Suppressor macrophage (primary cell): ENCODE measurements around the gene KIAA1549.
A peak's percentile ranks its signal among the peaks of the same experiment; 100 is the strongest.

ENCODE experiments used
- DNase-seq, 4 experiments: peaks; one replicate each; pipeline ENCODE4 v3.0.0-alpha.2; 2020 to 2022

KIAA1549 gene

DNA sequence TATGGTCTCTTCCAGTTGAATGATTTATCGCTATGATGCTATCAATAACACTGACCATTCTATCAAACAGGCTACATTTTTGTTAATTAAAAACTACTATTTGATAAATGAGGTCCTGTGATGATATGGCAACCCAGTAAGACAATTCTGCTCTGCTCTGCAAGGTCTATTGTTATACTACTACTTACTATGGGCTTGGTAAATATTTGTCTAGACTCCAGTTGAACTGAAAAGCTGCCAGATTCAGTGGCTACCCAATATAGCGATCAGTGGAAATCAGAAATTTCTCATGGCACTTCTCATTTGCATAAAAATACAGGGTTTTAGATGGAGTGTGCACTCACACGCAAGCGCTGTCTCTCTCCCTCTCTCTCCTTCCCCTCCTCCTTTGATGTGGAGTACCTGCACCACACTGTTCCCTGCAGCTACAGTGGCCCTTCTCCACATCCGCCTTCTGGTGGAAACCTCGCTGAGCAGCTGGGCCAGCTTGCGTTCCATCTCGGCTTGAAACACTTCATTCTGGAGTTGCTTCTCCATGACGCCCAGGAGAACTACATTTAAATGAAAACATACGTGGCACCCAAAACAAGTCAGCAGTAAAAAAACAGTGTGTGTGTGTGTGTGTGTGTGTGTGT, 77.9 kb downstream of the KIAA1549 start:
- no peak for DNase-seq

DNA sequence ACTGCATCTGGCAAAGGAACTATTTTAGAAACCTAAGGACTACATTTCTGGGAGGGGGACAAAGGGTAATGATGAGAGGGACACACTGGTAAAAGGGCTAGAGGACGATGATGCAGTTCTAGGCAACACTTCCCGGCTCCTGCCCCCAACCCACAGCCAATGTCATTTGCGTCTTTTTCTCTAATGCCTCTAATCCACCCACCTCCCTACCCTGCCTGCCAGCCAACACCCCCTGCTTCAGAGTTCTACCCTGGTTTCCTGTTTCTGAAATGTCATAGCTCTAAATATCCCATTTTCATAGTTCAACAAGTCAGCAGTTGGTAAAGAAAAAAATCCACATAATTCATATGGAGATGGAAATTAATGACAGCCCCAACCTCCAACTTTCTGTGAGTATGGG, 79.0 kb downstream of the KIAA1549 start:
- no peak for DNase-seq

DNA sequence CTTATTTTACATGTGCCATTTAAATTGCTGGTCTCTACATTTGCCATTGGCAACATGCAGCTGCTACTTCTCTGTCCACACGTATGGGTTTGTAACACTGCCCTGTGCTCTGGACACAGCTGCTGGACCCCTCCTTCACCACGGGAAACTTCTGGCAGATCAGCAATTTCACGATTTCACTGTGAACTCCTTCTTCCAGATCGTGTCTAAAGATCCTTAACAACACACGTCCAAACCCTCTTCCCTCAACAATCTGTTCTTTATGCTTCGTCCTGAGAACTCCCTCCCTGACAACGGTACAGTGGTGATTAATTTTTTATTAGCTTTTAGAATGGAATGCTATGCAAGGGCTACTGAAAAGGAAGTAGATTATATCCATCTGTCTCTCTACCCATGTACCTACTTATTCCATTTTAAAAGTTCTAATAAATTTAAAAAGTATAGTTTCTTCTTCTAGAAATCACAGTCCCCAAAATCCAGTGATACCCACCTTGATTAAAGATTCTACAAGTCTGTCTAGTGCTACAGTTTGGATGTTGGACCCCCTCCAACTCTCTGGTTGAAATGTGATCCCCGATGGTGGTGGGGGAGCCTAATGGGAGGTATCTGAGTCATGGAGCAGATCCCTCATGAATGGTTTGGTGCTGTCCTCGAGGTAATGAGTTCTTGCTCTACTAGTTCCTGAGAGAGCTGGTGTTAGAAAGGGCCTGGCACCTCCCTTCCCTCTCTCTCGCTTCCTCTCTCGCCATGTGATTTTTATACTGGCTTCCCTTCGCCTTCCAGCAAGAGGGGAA, 81.0 kb downstream of the KIAA1549 start:
- peak in 1 of 4 experiments; percentile 3 for DNase-seq

DNA sequence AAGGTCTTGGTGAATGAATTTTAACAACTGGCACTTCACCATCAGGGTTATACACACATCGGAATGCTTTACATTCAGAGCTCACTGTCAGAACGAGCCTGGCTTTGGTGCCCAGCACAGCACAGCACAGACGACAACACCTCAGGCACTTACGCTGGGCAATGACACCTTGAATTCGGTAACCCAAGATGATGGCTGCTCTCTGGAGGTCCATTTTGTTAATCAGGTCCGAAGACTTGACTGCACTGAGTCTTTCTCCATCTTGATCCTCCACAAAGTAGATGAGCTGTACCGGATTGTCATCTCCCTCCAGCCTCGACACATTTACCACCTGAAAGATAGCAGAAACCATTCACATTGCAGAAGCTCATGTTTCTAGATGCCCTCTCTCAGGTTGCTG, 82.4 kb downstream of the KIAA1549 start:
- DNase-seq, result no peak

DNA sequence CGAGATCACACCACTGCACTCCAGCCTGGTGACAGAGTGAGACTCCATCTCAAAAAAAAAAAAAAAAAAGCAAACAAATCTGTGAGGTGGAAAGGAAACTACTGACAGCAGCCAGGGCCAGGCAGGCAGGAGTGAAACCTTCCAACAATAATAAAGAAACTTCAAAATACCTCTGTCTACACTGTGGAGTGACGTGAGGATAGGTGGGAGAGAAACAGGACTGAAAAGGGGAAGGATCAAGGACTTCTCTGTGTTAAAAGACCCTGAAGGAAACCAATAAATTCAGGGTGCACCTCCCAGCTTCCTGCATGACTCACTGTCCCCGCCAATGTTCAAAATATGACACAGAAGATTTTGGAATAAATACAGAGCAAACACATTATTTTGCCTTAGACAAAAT, 82.9 kb downstream of the KIAA1549 start:
- peak in 2 of 4 experiments; percentile 5 to 7 for DNase-seq

DNA sequence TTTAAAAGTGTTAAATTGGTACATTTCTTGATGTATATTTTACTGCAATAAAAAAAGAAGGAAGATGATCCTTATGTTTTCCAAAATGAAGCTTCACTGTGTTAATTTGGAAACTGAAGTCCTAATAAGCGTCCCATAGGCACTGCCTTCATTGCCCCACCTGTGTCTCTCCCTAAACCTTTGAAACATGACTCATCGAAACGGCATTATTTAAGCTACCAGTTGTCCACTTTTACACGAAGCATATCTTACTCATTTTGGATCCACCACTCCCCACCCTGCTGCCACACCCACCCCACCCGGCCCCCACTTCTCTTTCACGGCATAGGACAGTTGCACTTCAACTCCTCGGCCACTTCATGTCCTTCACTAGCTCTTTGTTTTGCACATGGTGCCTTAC, 85.5 kb downstream of the KIAA1549 start:
- no peak for DNase-seq

DNA sequence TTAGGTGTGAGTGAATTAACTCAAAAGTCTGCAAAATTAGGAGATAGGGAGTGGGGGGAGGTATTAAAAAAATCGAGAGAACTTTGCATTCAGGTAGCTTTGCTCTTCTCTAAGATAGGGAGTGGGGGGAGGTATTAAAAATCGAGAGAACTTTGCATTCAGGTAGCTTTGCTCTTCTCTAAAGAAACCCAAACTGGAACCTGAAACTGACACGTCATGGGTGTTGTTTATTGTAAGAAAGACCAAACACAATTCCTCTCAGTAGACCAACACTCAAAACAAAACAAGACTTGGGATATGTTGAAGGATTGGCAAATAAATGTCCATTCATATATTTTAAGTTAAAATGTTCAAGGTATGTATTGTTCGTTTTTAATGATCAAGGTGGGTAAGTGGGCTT, 87.9 kb downstream of the KIAA1549 start:
- DNase-seq, result no peak

DNA sequence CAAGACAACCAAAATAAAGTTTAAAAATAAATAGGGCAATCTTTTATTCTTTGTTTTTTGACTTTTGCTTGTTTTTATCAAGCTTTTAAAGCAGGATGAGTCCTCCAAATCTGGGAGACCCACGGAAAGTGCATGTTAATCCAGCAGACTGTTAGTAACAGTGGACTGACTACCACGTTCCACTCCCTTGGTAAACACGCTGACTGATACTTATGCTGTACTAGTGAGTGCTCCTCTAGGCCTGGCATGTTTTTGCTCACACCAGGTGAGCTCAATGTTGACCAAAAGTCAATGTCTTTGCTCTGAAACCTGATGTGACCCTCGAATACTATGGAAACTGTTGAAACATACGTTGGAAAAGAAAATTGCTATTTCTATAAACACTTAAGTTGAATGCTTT, 88.4 kb downstream of the KIAA1549 start:
- no peak for DNase-seq

DNA sequence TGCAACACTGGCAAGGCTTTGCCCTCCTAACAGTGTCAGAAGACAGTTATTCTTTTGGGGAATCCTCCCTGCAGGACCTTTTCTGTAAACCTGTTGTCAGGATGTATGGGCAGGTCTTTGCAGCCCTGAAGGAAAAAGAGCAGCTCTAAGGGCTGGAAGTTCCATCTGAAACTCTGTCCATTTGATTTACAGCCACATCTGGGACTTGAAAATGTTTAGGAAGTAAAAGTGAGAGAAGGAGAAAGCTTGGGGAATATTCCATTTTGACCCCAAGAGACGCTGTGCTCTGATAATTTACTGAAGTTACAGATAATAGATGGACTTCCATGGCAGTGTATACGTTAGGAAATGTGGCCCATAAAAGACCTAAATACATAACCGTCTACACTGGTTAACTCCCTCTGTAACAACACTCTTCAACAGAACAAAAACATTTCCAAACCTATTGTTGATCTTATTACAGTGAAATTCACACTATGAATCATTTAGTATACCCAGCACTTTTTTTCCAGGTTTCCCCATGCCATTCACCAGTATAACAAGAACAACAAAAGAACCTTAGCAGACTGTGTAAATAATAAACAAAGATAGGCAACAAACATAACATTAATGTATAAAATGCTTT, 89.1 kb downstream of the KIAA1549 start:
- no peak for DNase-seq

DNA sequence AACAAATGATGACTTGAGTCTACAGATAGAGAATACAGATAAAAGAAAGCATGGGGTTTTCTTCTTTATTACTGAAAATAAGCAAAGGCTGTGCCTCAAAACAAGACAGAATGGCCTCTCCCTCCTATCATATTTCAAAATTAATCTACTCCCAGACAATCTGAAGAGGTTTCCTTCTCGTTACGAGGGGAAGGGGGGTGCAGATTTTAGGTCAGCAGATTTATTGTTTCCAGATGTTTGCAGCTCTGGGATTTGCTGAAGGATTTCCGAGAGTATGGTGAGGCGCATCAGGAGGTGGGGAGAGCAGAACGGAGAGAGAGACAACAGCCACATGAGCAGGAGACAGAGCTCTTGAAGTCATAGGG, 89.8 kb downstream of the KIAA1549 start:
- no peak for DNase-seq

DNA sequence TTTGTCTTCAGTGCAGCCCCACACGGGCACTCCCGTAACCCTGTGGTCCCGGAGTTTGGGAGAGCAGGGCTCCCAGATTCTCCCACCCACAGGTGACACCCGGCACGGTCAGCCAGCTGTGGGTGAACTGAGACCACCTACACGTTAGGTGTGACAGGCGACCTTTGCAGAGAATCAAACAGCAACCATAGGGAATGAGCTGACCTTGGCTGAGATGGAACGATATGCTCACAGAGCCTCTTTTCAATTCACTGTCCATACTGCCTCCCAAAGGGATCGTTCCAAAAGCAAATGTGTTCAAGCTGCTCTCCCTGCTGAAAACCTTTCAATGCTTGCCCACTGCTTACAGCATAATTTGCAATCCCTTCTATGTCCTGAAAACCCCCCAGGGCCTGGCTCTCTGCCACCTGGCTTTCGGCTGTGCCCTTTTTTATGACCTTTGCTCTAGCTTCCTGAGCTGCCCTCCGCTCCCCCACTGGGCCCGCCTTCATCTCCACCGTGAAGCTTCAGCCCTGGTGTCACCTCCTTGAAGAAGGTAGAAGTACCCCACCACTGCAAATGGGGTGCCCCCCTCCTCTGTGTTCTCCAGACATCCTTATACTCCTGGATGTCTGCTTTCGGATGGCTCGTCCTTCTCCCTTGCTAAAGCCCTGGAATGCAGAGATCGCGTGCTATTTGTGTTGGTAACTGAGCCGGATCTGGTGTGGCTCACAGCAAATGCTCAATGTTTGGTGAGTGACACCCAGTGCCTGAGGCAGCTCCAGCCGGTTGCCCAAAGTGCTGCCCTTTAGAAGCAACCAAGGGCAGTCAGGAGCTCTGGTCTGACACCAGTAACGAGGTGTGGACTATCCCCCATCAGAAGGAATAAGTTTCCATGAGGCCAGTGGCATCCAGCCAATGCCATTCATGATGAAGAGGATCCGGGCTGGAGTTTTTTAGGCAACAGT, 90.4 kb downstream of the KIAA1549 start:
- no peak for DNase-seq

DNA sequence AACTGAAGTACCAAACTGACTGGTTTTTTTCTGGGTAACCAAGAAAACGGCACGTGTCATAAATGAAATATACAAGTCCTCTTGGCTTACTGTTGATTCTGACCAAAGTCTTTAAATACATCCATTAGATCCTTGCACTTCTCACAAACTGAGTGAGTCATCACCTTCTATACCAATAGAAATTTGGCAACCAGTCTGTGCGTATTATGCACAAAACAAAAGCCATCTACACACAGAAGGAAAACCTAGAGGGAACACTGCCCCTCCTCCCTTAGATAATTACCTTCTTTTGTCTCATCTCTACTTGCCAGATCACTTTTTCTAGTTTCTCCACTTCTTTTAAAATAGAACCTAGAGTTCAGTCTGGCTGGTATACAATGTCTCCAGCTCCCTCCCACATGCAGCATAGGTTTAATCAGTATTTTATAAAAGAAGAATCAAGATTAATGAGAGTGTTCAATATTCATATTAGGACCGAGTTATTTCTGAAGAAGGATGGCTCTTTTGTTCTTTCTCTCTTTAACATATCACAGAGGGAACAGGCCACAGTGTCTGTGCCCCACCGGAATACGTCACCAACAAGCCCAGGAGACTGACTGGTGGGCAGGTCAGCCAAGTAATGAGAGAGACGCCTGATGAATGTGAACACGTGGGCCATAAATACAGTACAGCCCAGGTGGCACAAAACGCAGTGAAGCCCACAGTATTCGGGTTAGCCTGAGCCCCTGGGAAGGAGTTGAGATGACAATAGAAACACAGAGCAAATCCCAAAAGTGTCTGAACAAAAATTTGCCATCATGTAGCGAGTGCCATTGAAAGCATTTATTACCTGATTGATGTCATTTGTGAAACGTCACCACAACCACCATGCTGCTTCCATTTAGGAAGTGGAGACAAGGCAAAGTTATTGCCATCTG, 91.3 kb downstream of the KIAA1549 start:
- DNase-seq, result no peak

DNA sequence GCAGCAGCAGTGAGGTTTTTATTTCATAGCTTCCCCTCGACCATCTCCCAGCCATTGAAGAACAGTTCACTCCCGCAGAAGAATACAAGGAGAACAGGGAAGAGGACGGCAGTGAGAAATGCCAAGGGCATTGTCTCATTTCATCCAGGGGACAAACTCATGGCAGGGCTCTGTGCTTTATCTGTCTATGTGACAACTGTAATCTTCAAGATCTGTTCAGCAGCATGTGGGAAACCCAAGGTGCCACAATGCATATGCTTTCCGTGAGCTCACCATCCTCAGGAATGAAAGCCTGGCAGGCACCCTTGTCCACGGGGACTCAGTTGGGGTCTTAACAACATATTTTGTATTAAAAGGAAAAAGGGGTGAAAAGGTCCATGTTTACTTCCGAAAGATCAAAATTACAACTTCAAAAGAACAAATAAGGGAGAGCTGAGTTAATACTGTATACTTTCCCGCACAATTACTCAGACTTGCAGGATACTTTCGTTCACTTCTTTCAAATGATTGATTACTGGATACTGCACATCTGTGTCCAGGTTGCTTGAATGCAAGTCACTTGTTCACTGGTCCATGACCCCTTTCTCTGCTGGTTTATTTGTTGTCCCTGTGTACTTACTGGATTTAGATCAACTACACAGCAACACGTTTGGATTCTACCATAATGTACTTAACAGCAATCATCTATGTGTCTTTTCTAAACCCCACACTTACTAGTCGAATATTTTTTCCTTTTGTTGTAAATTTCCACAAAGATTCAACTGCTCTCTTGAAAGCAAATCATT, 93.1 kb downstream of the KIAA1549 start:
- no peak for DNase-seq

DNA sequence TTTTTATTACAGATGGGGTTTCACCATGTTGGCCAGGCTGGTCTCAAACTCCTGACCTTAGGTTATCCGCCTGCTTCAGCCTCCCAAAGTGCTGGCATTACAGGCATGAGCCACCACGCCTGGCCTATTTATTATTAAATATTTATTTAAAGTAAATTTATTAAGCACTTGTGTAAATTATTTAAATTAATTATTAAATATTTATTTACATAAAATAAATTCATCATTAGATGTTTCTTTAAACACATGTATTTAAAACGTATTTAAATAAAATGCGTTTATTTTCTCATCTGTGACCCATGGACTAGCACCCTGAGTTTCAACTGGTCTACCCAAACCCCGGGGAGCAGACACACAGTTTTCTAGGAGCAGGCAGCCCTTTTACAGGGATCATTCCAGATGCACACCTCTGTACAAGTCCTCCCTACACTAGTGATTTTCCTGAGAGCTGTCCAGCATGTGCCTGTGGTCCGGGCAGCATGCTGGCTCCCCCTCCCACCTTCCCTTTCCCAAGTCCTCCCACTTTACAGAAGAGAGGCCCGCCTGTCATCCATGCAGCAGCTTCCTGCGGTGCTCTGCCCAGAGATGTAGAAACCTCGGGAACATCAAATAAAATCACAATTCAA, 94.0 kb downstream of the KIAA1549 start:
- no peak for DNase-seq

DNA sequence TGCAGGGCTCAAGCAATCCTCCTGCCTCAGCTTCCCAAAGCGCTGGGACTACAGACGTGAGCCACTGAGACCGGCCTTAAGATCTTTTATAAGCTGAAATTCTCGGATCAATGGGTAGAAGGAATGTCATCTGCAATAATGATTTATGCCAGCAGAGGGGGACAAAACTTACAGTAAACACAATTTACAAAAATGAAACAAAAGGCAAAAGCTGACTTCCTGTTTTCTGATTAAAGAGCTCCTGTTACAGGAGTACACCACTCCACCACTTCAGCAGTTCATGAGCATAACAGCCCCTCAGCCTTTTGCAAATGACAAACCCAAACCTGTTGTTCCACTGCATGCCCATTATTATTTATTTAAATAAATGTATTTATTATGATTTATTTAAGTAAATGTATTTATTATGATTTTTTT, 94.7 kb downstream of the KIAA1549 start:
- peak; percentile 68 to 90 (median 88) for DNase-seq

DNA sequence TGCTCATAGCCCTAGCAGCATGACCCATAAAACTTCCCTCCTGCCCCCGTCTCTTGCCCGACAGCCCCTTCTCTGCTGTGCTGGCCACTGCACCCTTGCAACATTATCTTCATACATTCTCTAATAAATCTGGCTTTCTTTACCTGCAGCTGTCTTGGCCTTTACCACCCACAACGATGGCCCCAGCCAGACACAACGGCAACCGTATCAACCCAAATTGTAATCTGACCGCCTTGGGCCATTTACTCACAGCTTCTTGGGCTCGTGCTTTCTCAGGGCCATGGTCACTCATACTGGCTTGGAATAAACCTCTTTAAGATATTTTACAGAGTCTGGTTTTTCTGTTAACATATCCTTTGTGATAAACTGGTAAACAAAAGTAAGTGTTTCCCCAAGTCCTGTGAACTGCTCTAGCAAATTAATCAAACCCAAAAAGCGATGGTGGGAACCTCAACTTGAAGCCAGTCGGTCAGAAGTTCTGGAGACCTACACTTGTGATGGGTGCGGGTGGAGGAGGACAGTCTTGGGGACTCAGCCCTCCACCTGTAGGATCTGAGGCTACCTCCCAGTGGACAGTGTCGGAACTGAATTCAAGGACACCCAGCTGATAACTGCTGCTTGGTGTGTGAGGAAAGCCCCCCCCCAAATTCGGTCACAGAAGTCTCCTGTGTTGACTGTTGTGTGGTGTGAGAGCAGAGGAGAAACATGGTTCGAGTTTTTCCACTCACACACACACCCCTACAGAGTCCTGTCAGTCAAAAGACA, 95.6 kb downstream of the KIAA1549 start:
- no peak for DNase-seq

DNA sequence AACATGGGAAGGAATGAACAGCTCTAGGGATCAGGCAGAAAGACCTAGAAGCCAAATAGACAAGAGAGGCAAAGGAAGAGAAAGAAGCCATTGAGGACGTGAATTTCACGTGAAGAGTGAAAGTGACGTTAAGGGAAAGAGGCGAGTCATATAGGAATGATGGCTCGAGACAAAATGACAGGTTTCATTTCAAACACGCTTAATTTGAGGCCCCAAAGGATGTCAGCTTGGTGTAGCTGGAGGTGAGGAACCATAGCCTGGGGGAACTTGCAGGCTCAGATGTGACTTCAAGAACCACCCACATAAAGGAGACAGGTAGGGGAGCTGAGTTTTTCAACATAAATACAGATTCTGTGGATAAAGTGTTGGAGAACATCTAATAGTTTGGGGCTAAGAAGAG, 98.9 kb downstream of the KIAA1549 start:
- DNase-seq, result no peak

DNA sequence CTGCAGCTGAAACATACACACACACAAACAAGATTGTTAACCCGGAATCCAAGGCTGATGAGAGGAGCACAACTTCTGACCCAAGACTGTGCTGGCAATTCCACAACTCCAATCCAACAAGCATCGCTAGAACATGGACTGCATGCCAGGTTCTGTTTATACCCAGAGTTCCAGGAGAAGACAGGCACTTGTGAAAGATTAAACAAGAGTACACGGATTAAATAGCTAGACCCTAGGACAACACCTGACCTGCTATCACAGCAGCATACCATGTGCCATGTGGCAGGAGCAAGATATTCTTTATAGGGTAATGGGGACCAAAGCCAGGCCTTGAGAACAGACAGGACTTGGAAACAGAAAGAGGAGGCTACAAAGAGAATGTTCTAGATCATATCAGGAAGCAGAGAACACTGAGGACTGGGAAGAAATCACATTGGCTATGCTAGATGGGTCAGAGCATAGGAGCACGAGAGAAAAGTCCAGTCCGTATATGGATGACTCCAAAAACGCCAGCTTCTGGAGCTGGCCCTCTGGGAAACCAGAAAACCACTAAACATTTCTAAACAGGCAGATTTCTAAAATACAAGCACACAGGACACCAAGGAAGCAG, 99.5 kb downstream of the KIAA1549 start:
- DNase-seq, result no peak
